Prostate gland (tissue), 2 donors: ENCODE data around the gene FOXRED1. TPM values are rescaled to one million over a fixed set of nuclear protein-coding genes. Genes with fewer than 3 reads are reported as not detected.

Experiments
- DNase-seq: peaks from one replicate; pipeline ENCODE4 v3.0.0-alpha.2; 2019; ENCODE audit warnings: low spot score
- H3K27ac ChIP-seq, 2 donors: fragments of 200-600 bp; sonication (generic); 2 replicates each; pipeline ENCODE4 v1.5.1; 2017 to 2019
- H3K27me3 ChIP-seq: fragments of 200-600 bp; sonication (generic); replicated peaks from 2 replicates; pipeline ENCODE4 v1.5.1; 2019; ENCODE audit not compliant: insufficient read depth
- H3K36me3 ChIP-seq, 2 donors: fragments of 200-600 bp; sonication (generic); 1 replicate in 1 of 2; 2 replicates in 1 of 2; pipeline versions ENCODE4 v1.5.1 to v1.8.1; 2017 to 2019
- H3K4me1 ChIP-seq: fragments of 200-600 bp; sonication (generic); replicated peaks from 2 replicates; pipeline ENCODE4 v1.5.1; 2019
- H3K4me3 ChIP-seq, 2 donors: fragments of 200-600 bp; sonication (generic); 2 replicates each; pipeline ENCODE4 v1.5.1; 2017 to 2019
- H3K9me3 ChIP-seq: fragments of 200-600 bp; sonication (generic); 2 replicates; pipeline ENCODE4 v1.5.1; 2017
- POLR2A ChIP-seq: fragments of 450-650 bp; IDR thresholded peaks from one replicate; pipeline ENCODE4 v1.6.1; 2016; ENCODE audit warnings: antibody characterized with exemption, mild to moderate bottlenecking
- POLR2AphosphoS5 ChIP-seq: sonication (generic); formaldehyde crosslinking; IDR thresholded peaks from one replicate; pipeline ENCODE4 v1.6.1; 2017; ENCODE audit warnings: antibody characterized with exemption
- WGBS: methylation state at CpG from one replicate; pipeline ENCODE4 v1.1.5; 2018; 5-methylcytosine and 5-hydroxymethylcytosine counted together
- intact Hi-C: fragments of 100-400 bp; cut with DNase I; formaldehyde crosslinking; loops from one replicate; pipeline ENCODE4 v1.14.2; 2022
- total RNA-seq, 2 donors: library from RNA; depleted of rRNA; stranded (reverse); fragments of >200 nt; gene quantifications; one replicate each; pipeline ENCODE4 v1.1.0, GENCODE V29; 2016
- TF ChIP-seq, protein P1 (sequence below), 4 experiments: fragments of 200-600 bp in 2 of 4; fragments of 450-650 bp in 2 of 4; sonication (generic) in 2 of 4; IDR thresholded peaks; 1 replicate in 3 of 4; 2 replicates in 1 of 4; pipeline ENCODE4 v1.5.1; 2016 to 2019; ENCODE audit warnings: antibody characterized with exemption in 4 of 4, mild to moderate bottlenecking in 2 of 4, moderate library complexity in 2 of 4

The FOXRED1 gene
- total RNA-seq, 2 donors from 2014 or later = 23.9 to 44.0 TPM

DNA sequence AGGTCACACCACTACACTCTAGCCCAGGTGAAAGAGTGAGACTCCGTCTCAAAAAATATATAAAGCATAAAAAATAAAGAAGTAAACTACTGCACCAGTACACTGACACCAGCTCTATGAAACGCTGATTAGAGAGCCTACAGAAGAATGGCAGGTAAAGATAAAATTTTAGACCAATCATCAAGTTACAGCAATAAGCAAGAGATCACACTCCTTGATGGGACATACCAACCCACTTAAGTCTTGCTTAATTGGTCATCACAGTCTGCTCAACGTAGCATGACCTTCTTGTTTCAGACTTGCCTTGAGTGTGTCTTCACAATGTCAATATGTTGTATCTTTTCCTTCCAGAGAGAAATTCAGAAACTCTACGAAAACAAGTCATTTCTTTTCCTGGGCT lies 12.7 kb upstream of the FOXRED1 start:
- Histone ChIP-seq H3K4me3 (no peak overlapping the region), H3K9me3 (no peaks in the 10 kb centered on the region), H3K36me3 (no peaks in the 10 kb centered on the region), H3K4me1 (no peaks in the 10 kb centered on the region), H3K27me3 (no peaks in the 10 kb centered on the region), H3K27ac (no peak overlapping the region)
- no peak for DNase-seq
- 94% methylated on average over 4 of the region's 4 CpGs for WGBS
- TF ChIP-seq POLR2A = no peak
- TF ChIP-seq, protein P1, sequence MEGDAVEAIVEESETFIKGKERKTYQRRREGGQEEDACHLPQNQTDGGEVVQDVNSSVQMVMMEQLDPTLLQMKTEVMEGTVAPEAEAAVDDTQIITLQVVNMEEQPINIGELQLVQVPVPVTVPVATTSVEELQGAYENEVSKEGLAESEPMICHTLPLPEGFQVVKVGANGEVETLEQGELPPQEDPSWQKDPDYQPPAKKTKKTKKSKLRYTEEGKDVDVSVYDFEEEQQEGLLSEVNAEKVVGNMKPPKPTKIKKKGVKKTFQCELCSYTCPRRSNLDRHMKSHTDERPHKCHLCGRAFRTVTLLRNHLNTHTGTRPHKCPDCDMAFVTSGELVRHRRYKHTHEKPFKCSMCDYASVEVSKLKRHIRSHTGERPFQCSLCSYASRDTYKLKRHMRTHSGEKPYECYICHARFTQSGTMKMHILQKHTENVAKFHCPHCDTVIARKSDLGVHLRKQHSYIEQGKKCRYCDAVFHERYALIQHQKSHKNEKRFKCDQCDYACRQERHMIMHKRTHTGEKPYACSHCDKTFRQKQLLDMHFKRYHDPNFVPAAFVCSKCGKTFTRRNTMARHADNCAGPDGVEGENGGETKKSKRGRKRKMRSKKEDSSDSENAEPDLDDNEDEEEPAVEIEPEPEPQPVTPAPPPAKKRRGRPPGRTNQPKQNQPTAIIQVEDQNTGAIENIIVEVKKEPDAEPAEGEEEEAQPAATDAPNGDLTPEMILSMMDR (IDR thresholded peaks at IDR 0.05) = no peak
- no peak for TF ChIP-seq POLR2AphosphoS5
- intact Hi-C loops = no loop called here

DNA sequence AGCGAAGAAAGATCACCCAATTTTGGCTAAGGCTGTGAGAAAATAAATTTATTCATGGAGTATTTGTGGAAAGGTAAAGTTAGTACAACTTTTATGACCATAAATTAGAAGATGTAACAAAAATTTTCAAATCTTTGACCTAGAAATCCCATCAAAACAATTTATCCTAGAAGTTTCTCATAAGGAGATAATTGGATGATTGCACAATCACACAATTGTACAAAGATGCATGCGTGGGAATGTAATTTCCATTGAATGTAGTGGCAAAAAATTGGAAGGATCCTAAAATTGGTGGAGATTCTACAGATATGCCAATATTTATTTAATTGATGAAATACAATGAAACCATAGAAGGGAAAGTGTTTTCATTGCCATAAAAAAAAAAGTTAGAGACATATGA lies 11.8 kb upstream of the FOXRED1 start:
- intact Hi-C loops = no loop called here
- Histone ChIP-seq H3K36me3 (no peaks in the 10 kb centered on the region), H3K27ac (no peak overlapping the region), H3K4me1 (no peaks in the 10 kb centered on the region), H3K9me3 (no peaks in the 10 kb centered on the region), H3K4me3 (no peak overlapping the region), H3K27me3 (no peaks in the 10 kb centered on the region)
- 96% methylated on average over 2 of the region's 2 CpGs for WGBS
- TF ChIP-seq POLR2A (no peak), POLR2AphosphoS5 (no peak)
- TF ChIP-seq, protein P1 (IDR thresholded peaks at IDR 0.05) = no peak
- DNase-seq = no peak

DNA sequence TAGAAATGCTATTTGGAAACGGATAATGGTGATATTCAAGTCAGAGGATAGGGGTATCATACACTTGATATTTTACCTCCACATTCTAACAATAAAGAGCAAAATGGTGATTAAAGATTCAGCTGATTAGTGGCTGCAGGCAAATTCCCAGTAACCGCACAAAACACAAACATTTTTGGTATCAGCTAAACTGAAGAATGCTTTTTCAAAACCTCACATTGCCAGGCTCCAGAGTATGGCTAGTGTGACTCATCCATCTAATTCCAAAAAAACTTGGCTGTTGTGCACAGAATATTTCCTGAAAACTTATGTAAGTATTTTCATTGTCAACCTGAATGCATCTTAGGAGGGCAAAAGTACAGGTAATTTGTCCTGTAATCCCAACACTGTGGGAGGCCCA lies 11.2 kb upstream of the FOXRED1 start:
- H3K27ac ChIP-seq = no peak overlapping the region
- no peaks in the 10 kb centered on the region for H3K27me3 ChIP-seq
- intact Hi-C loops = no loop called here
- no peaks in the 10 kb centered on the region for H3K9me3 ChIP-seq
- TF ChIP-seq, protein P1 (IDR thresholded peaks at IDR 0.05) = no peak
- no peak for TF ChIP-seq POLR2AphosphoS5
- no peak for TF ChIP-seq POLR2A
- DNase-seq = no peak
- H3K4me3 ChIP-seq = no peak overlapping the region
- H3K36me3 ChIP-seq = no peaks in the 10 kb centered on the region
- H3K4me1 ChIP-seq = no peaks in the 10 kb centered on the region
- WGBS = 90% methylated on average over 2 of the region's 2 CpGs

DNA sequence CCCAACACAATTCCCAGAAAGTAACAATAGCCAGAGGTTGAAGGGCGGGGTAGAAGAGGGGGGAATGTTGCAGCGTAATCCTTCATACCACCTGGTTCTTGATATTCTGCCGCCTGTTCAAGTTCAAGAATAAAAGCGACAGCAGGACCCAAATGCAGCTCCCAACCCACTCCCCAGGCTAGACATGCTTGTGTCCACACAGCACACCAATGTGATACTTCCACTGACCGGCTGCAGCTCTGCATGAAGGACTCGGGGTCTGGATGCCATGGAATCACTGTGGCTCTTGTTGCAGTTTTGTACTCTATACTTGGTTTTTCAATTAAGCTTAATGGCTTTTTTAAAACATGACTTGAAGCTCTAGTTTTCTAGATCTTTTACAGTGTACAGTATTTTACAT lies 6.7 kb upstream of the FOXRED1 start:
- peaks cover 3 to 21% of the 10 kb centered on the region in 2 donors for H3K36me3 ChIP-seq
- no peak overlapping the region for H3K27ac ChIP-seq
- no peak for TF ChIP-seq POLR2AphosphoS5
- H3K4me1 ChIP-seq = no peaks in the 10 kb centered on the region
- intact Hi-C loops = no loop called here
- H3K4me3 ChIP-seq = no peak overlapping the region
- no peaks in the 10 kb centered on the region for H3K9me3 ChIP-seq
- DNase-seq = no peak
- H3K27me3 ChIP-seq = no peaks in the 10 kb centered on the region
- 90% methylated on average over 6 of the region's 6 CpGs for WGBS

DNA sequence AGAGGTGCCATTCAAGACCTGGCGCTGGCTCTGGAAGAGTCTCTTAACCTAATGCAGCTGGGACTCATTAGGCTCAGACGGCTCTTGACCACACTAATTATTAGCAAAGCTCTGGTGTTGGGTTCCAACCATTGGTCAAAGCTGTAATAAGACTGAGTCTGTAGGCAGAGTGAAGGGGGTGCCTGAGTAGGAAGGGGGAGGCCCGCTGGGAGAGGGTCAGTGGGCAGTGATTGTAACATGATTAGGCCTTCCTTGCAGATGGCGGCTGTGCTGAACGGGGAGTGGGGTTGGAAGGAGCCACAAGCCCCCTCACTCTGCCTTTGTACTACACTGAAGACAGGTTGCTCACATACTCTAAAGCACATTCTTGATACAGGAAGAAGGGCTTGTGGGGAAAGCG lies 5.5 kb upstream of the FOXRED1 start:
- no peak for DNase-seq
- Histone ChIP-seq H3K9me3 (no peaks in the 10 kb centered on the region), H3K4me1 (no peaks in the 10 kb centered on the region), H3K27me3 (no peaks in the 10 kb centered on the region), H3K27ac (no peak overlapping the region), H3K4me3 (no peak overlapping the region), H3K36me3 (peaks cover 3 to 21% of the 10 kb centered on the region in 2 donors)
- TF ChIP-seq POLR2A (no peak), POLR2AphosphoS5 (no peak)
- TF ChIP-seq, protein P1 (IDR thresholded peaks at IDR 0.05) = no peak
- intact Hi-C loops = no loop called here
- WGBS = 83% methylated on average over 6 of the region's 6 CpGs
